Cardiac fibroblast (primary cell): ENCODE measurements around the gene PPP1R1B.

Experiments
- DNase-seq, 2 donors: peaks; one replicate each; pipeline versions ENCODE4 v3.0.0 to v3.0.0-alpha.2; 2010; ENCODE audit warnings: low read depth in 2 of 2
- H3K4me3 ChIP-seq, 2 donors: replicated peaks in 1 of 2; 1 replicate in 1 of 2; 2 replicates in 1 of 2; pipeline ENCODE4 v1.5.1; 2011; ENCODE audit warnings: low read depth in 2 of 2, low read length in 2 of 2, mild to moderate bottlenecking in 2 of 2, moderate library complexity in 1 of 2
- TF ChIP-seq, protein P1 (sequence below): IDR thresholded peaks from one replicate; pipeline ENCODE4 v1.5.1; 2011; ENCODE audit warnings: low read depth, mild to moderate bottlenecking, low read length, inconsistent platforms

PPP1R1B gene

DNA sequence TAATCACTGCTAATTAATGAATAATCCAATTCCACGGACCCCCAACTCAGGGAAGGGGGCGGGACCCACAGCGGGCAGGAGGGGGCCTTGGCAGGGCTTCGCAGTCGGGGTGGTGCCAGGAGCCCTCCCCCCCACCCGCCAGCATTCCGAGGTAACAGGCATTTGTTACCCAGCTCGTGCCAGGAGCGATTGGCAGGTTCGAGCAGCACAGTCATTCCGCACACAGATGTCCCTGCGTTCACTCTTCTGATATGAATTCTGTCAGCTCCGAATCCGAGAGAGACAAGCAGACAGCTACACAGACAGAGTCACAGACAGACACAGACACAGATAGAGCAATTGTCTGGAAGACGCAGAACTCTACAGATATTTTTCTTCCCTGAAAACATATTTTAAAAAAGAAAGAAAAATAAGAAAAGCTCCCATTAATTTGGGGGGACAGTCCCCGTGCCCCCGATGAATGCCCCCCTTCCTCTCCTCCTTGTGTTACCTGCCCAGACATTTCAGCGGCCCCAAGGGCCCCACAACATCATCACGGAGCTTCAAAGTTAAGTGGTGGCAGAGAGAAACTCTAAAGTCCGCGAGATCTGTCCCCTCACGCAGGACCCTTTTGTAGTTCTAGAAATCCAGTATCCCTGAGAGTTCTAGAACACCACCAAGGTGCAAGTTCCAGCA lies 29.2 kb upstream of the PPP1R1B start:
- TF ChIP-seq, protein P1, sequence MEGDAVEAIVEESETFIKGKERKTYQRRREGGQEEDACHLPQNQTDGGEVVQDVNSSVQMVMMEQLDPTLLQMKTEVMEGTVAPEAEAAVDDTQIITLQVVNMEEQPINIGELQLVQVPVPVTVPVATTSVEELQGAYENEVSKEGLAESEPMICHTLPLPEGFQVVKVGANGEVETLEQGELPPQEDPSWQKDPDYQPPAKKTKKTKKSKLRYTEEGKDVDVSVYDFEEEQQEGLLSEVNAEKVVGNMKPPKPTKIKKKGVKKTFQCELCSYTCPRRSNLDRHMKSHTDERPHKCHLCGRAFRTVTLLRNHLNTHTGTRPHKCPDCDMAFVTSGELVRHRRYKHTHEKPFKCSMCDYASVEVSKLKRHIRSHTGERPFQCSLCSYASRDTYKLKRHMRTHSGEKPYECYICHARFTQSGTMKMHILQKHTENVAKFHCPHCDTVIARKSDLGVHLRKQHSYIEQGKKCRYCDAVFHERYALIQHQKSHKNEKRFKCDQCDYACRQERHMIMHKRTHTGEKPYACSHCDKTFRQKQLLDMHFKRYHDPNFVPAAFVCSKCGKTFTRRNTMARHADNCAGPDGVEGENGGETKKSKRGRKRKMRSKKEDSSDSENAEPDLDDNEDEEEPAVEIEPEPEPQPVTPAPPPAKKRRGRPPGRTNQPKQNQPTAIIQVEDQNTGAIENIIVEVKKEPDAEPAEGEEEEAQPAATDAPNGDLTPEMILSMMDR, result no peak
- DNase-seq, result no peak
- H3K4me3 ChIP-seq, result no peak overlapping the region

DNA sequence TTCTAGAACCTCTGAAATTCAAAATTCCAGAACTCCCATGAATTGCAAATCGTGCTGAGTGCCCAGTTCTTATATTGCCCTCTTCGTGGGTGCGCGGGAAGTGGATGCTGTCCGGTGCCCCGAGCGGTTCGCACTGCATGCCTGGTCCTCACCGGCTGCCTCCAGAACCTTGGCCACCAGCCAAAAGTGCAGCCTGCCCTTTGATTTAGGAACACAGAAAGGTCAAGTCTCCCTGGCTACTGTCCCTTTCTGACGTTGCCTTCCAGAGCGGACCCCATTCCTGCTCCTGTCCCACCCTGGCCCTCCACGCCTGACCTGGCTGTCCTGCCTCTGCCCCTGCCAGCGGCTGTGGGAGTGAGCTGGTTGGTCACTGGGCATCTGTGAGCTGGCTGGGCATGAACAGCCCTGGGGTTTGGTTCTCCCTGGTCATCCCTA lies 28.7 kb upstream of the PPP1R1B start:
- TF ChIP-seq, protein P1, result no peak
- DNase-seq, result no peak
- H3K4me3 ChIP-seq, result no peak overlapping the region

DNA sequence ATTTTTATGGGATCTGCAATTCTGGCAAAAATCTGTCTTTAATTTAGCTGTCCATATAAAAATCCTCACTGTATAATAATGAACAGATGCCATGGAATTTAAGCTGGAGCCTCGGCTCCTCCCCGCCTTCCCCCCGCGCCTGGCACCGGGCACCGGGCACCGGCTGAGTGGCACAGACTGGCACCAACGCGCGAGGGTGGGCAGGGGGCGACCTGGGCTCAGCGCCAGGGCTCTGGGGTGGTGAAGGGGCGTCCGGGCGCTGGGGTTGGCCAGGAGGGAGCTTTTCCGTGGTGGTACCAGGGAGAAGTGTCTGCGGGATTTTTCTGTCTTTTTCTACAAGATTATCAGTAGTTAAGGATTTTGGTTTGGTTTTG lies 28.1 kb upstream of the PPP1R1B start:
- DNase-seq, result no peak
- no peak overlapping the region for H3K4me3 ChIP-seq

DNA sequence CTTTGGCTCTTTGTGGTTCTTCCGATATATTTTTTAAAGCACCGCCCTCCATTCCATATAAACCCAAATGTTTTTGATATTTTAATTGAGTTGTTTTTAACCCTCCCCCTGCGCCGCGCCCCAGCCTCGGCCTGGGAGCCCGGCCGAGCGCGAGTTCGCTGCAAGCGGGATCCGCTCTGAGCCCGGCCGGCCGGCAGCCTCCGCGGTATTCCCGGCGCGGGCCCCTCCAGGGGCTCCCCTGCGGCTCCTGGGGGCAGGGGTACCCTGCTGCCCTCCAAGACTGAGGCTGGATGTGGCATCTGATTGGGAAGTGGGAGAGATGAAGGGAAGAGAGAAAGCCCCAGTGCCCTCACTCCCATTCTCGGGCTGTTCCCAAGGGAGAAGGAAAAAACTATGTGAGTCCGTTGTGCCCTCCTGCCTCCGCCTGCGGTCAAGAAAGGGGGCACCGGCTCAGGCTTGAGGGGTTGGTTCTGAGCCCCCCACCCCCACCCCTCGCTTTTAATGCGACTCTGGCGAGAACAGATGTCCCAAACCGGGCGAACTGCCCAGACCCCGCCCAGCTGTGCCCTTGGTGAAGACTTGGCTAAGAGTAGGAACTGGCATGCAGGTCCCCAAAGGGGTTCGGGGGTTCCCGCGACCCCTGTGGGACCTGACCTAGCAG lies 27.6 kb upstream of the PPP1R1B start:
- no peak overlapping the region for H3K4me3 ChIP-seq

More for the DNA sequence above, 28.1 kb upstream of the PPP1R1B start:
- TF ChIP-seq, protein P1, result no peak

DNA sequence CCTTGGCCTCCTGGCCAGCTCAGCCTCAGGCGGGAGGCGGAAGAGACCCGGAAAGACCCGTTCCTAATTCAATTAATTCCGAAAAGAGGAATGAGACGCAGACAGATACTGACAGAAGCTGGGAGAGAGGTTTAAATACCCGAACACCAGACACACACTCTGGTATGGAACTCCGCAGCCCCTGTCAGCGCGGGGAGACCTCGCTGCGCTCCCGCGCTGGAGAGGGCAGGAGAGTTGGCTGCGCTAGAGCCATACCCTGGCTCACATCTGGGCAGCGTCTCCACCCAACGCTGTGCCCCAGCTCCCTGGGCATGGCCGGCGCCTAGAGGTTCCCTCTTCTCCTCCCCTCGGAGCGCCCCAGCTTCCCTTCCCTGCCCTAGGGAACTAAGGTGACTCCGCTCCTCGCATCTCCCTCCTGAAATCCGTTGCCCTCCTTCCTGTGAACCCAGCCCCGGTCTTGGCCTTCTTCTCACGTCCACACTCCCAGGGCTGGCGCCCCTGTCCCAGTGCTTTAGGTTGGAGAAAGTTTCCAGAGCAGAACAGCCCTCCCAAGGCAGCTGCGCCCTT lies 27.0 kb upstream of the PPP1R1B start:
- DNase-seq, result no peak
- no peak overlapping the region for H3K4me3 ChIP-seq
- TF ChIP-seq, protein P1, result no peak

More for the DNA sequence above, 27.6 kb upstream of the PPP1R1B start:
- TF ChIP-seq, protein P1, result no peak
- DNase-seq, result no peak

DNA sequence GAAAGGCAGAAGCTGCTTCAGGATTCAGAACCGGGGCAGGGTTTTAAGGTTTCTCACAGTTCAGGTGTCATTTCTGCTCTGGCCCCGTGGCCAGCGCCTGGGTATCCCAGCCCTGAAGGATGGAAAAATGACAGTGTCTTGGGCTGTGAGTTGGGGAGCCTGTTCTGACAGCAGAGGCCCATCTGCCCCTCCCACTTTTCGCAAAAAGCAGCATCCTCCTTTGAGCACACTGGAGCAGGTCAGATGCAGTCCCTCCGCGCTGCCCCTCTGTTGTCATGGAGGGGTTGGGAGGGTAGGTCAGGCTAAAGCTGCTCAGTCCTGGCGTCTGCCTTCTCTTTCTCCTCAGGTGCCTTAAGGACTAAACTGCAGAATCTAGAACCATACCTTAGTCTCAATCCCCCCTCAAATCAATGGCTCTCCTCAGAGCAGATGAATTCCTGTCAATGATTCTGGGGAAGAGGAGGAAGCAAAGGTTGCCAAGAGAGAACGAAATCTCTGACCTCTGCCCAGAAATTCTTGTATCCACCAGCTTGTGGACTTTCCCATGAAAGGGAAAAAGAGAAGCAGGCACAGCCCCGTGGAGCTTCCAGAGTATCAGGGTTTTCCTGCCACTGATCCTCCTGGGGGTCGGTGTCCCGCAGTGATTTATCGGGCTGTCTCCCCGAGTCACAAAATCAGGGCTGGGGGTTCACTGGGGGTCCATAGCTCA lies 26.3 kb upstream of the PPP1R1B start:
- TF ChIP-seq, protein P1, result no peak
- no peak overlapping the region for H3K4me3 ChIP-seq
- DNase-seq, result no peak
